Tongue (tissue), 2 donors: Measurements from ENCODE around the gene GABBR2. TPM values are rescaled to one million over a fixed set of nuclear protein-coding genes. Genes with fewer than 3 reads are reported as not detected.
"Not testable (repeated sequence)": the region's sequence is repeated elsewhere in the genome, so short reads cannot be mapped to it uniquely, and the experiment has no call there.

Experiments
- DNase-seq: peaks from one replicate; pipeline ENCODE4 v3.0.0-alpha.2; 2015
- total RNA-seq: library from RNA; depleted of rRNA; stranded (reverse); fragments of >200 nt; gene quantifications from one replicate; pipeline ENCODE4 v1.2.3, GENCODE V29; 2014

The GABBR2 gene
- total RNA-seq, 1 donor from 2014 or later: 0.41 TPM

GRCh38 chr9:98686961-98687855, 21.5 kb downstream of the GABBR2 start:
- DNase-seq: no peak

DNA sequence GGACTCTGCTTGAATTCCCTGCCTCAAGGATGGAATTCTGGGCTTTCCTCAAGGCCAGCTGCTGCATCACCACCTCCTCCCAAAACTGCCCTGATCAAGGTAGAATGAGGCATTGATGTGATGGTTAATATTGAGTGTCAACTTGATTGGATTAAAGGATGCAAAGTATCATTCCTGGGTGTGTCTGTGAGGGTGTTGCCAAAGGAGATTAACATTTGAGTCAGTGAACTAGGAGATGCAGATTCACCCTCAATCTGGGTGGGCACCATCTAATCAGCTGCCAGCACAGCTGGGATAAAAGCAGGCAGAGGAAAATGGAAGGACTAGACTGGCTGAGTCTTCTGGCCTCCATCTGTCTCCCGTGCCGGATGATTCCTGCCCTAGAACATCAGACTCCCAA, 23.9 kb downstream of the GABBR2 start:
- DNase-seq: not testable (repeated sequence)

DNA sequence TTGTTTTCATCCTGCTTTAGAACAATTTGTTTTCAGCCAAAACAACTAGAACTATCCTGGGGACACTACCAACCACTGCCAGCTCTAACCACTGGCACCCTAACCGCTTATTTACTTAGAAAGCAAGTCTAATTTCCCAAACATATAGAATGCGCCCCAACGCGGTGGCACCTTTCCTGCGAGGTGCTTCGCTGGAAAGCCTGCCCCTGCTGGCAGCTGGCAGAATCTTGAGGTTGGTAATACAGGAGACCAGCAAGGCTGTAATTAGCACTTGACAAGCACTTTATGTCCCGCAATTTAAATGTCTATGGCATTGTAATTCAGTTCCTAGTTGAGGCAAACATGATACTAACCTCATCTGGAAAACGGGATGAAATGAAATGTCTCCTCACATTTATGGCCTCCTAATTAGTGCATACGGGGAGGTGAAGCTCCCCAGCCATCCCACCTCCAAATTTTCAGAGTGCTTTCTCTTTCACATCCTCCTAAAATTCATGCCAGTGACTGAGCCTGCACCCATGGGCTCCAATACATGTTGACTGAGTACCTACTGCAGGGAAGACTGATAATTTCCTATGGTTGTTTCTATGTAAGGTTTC, 30.4 kb downstream of the GABBR2 start:
- DNase-seq: no peak

GRCh38 chr9:98673681-98674080, 35.1 kb downstream of the GABBR2 start:
- no peak for DNase-seq

DNA sequence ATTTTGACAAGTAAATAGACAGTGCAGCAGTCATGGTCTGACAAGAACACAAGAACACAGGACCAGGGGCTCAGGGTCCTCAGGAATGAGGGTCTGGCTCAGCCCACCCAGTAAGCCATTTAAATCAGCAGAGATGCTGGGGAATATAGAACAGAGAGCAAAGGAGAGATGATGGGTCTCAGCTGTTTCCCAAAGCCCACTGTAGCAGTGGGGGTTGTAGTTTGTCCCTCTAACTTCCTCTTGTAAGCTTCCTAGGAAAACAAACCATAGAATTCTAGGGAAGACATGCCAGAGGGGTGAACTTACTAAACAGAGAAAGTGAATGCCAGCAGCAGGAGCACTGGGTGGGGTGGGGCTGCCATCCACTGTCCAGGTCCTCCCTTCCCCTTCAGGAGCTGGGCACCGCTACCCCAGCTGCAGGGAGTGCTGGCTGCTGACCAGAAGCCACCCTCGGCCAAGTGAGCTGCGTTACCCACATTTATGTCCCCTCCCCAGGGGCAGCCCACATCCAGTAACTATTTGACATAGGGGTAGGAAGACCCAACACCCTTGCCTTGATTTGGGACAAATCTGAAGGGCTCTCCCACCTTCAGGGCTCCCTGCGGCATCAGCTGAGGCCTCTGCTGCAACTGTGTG, 41.6 kb downstream of the GABBR2 start:
- no peak for DNase-seq

GRCh38 chr9:98665501-98665900, 43.2 kb downstream of the GABBR2 start:
- DNase-seq: no peak

DNA sequence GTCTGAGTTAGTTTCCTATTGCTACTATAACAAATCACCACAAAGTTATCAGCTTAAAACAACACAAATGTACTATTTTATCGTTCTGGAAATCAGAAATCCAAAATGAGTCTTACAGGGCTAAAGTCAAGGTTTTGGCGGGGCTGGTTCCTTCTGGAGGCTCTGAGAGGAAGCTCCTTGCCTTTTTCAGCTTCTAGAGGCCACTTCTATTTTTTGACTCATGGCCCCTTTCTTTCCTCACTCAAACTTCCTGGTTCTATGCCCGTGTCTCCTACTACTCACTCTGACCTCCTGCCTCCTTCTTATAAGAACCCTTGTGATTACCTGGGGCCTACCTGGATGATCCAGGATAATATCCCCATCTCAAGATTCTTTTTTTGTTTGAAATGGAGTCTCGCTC, 48.2 kb downstream of the GABBR2 start:
- DNase-seq: no peak

GRCh38 chr9:98658951-98659351, 49.8 kb downstream of the GABBR2 start:
- peak; percentile 56 for DNase-seq

- DNase-seq: no peak
These were observed 50.8 kb downstream of the GABBR2 start for GRCh38 chr9:98657897-98658296.

GRCh38 chr9:98656511-98656910, 52.2 kb downstream of the GABBR2 start:
- no peak for DNase-seq

- DNase-seq: not testable (repeated sequence)
These were observed 53.3 kb downstream of the GABBR2 start for GRCh38 chr9:98655428-98655827.

GRCh38 chr9:98654247-98654646, 54.5 kb downstream of the GABBR2 start:
- DNase-seq: peak; percentile 7

GRCh38 chr9:98652741-98653140, 56.0 kb downstream of the GABBR2 start:
- DNase-seq: no peak

- DNase-seq: no peak
These were observed 56.4 kb downstream of the GABBR2 start for GRCh38 chr9:98652302-98652701.

DNA sequence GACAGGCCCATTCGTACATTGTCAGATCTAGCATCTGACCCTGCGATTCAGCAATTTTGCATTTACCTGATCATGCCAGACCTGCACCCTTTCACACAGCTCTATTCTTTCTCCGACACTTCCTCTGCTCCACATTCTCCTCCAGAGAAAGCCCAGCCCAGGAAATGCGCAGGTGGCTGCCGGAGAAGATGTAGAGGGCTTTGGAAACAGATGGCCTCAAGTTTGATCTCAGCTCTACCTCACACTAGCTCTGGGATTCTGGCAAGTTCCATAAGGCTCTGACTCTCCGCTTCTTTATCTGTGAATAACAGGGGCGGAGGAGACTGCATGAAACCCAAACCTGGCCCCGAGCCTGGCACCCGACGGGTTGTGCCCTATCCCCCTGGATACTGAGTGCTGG, 61.5 kb downstream of the GABBR2 start:
- no peak for DNase-seq

DNA sequence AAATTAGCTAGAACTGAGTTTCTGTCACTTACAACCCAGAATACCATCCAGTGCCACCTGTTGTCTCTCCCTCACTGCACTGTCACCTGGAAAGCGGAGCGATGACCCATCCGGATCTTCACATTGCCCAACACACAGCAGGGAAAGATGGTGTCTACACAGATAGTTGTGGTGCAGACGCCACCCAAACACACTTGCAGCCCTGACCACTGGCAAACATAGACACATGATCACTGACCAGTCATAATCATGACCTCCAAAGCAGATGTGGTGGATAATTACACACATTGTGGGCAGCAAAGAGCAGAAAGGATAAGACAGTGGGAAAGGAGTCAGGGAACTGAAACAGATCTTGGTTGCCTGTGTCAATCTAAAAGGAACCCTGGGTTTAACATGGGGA, 64.7 kb downstream of the GABBR2 start:
- DNase-seq: no peak

- no peak for DNase-seq
These were observed 65.9 kb downstream of the GABBR2 start for GRCh38 chr9:98642661-98643312.

- DNase-seq: no peak
These were observed 67.0 kb downstream of the GABBR2 start for GRCh38 chr9:98641695-98642094.

DNA sequence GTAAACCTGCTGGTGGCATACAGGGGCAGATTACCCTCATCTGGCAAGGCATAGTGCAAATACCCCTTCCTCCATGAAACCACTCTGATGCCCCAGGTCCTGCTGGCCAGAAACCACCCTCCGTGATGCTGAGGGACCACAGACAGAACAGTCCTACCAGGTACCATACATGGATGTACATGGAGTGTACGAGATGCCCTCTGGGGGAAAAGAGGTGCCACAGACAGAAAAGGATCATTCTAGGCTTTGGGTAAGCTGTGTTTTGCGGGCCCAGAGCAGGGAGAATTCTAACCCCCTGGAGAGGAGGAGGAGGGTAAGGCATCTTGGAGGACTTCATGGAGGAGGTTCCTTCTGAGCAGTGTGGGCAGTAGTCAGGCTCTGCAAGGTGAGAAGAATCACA, 68.3 kb downstream of the GABBR2 start:
- DNase-seq: no peak

DNA sequence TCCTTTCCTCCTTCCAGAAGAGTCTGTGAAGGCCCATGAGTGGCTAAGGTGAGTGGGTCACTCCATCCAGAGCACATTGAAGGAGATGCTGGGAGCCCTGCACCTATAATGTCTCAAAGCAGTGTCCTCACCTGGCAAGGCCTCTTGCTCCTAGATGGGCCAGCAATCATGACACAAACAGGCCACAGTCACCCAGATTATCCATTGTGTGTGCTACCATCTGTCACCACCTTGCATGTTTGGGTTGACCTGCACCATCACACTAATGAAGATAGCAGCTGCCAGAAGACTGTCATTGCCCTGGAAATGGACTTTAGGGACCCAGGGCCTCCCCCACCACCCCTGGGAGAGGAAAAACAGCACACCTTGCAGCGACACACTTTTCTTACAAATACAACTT, 69.6 kb downstream of the GABBR2 start:
- DNase-seq: no peak

GRCh38 chr9:98637381-98637780, 71.4 kb downstream of the GABBR2 start:
- DNase-seq: no peak

DNA sequence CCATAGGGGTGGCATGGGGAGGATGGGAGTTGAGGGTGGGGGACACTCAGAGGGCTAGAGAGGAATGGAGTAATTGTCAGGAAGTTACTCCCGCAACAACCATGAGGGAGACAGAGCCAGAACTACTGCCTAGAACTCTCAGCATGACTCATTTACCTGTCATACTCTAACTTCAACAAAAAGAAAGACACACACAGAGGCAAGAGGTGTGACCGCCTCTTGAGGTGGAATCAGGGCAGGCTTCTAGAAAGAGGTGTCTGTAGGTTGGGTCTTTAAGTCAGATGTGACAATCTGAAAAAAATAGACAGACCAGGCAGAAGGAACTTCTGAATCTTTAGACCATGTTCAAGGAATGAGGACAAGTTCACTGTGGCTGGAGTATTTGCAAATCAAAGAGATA, 73.4 kb downstream of the GABBR2 start:
- DNase-seq: no peak
